ENCODE results near the gene NFATC3.
A peak's percentile ranks its signal among the peaks of the same experiment; 100 is the strongest.

Gene NFATC3

DNA sequence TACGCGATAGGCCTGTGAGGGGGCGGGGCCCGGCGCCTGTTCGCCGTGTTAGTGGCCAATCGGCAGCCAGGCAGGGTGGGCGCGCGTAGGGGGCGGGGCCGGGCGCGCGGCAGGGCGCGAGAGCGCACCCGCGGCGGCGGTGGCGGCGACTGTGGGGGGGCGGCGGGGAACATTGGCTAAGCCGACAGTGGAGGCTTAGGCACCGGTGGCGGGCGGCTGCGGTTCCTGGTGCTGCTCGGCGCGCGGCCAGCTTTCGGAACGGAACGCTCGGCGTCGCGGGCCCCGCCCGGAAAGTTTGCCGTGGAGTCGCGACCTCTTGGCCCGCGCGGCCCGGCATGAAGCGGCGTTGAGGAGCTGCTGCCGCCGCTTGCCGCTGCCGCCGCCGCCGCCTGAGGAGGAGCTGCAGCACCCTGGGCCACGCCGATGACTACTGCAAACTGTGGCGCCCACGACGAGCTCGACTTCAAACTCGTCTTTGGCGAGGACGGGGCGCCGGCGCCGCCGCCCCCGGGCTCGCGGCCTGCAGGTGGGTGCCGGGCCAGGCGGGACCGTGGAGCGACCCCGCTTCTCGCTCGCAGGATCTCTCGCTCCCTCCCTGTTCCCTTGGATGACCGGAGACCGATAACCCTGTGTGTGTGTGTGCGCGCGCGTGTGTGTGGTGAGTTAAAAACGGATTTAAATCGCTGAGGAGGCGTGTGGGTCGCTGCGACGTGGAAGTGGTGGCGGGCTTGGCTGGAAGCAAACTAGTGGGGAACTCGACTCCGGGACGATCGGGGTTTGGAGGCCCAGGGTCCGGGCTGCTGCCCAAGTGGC is at the start of gene NFATC3:
TSS of gene NFATC3 (plus strand) at position 112 of the 813 bp plus-strand sequence. CDS start at position 424, 312 bp downstream.
- Mint-ChIP-seq H3K27ac (peak within 1 kb of the TSS; percentile 67), H3K27me3 (no peaks in the 10 kb centered on the region)

GRCh38 chr16:68037841-68038597 is 47.2 kb upstream of the NFATC3 start:
- H3K27ac Mint-ChIP-seq: peak overlapping the region; percentile 94
- H3K4me3 Mint-ChIP-seq: peak overlapping the region; percentile 90
- ATAC-seq: peak; percentile 64

More for the DNA sequence above, at the start of gene NFATC3:
- no peaks in the 10 kb centered on the region for H3K9me3 Mint-ChIP-seq
- H3K4me3 Mint-ChIP-seq: peak within 1 kb of the TSS; percentile 85
- ATAC-seq: peak; percentile 90
- peaks cover 67% of the 10 kb centered on the region for H3K4me1 Mint-ChIP-seq
- H3K36me3 Mint-ChIP-seq: no peaks in the 10 kb centered on the region

DNA sequence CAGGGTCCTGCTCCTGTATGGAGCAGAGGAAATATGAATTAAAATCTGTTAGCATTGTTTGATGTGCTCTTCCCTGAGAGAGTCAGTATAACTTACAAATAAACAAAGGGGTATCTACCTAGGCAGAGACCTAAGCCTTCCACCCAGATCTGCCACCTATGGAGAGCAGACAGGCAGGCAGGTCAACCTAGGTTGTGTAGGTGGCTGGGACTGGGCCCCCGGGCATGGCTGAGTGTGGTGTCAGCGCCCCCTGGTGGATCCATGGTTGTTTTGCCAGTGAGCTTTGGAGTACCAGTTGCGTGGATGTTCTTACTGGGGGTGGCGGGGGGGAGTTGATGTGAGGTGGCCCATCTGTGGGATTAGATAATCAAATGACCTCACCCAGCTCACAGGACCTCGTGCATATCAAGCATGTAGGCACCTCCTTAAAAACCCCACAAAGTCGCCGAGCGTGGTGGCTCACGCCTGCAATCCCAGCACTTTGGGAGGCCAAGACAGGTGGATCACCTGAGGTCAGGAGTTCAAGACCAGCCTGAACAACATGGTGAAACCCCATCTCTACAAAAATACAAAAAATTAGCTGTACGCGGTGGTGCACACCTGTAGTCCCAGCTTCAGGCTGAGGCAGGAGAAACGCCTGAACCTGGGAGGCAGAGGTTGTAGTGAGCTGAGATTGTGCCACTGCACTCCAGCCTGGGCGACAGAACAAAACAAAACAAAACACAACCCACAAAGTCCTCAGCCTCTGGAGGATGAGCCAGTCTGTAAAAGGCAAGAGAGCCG is 44.5 kb upstream of the NFATC3 start:
- Mint-ChIP-seq H3K4me1 (peaks cover 65% of the 10 kb centered on the region), H3K9me3 (no peaks in the 10 kb centered on the region), H3K27ac (peak overlapping the region; percentile 94), H3K4me3 (peak overlapping the region; percentile 72), H3K27me3 (no peaks in the 10 kb centered on the region), H3K36me3 (no peaks in the 10 kb centered on the region)
- peak; percentile 92 for ATAC-seq

More at GRCh38 chr16:68037841-68038597, 47.2 kb upstream of the NFATC3 start:
- no peaks in the 10 kb centered on the region for H3K27me3 Mint-ChIP-seq
- H3K4me1 Mint-ChIP-seq: peaks cover 50% of the 10 kb centered on the region
- H3K9me3 Mint-ChIP-seq: no peaks in the 10 kb centered on the region
- H3K36me3 Mint-ChIP-seq: no peaks in the 10 kb centered on the region

- Mint-ChIP-seq H3K36me3 (no peaks in the 10 kb centered on the region), H3K27me3 (no peaks in the 10 kb centered on the region), H3K9me3 (no peaks in the 10 kb centered on the region), H3K4me3 (no peak overlapping the region), H3K4me1 (peaks cover 71% of the 10 kb centered on the region), H3K27ac (peak overlapping the region; percentile 44)
- ATAC-seq: no peak
Observed at GRCh38 chr16:68041783-68042182, 43.4 kb upstream of the NFATC3 start.

- H3K4me3 Mint-ChIP-seq: no peak overlapping the region
- H3K27ac Mint-ChIP-seq: peak overlapping the region; percentile 54
- H3K4me1 Mint-ChIP-seq: peaks cover 59% of the 10 kb centered on the region
- no peaks in the 10 kb centered on the region for H3K27me3 Mint-ChIP-seq
- ATAC-seq: no peak
- no peaks in the 10 kb centered on the region for H3K9me3 Mint-ChIP-seq
- peaks cover 27% of the 10 kb centered on the region for H3K36me3 Mint-ChIP-seq
Observed at GRCh38 chr16:68046106-68046505, 39.1 kb upstream of the NFATC3 start.

DNA sequence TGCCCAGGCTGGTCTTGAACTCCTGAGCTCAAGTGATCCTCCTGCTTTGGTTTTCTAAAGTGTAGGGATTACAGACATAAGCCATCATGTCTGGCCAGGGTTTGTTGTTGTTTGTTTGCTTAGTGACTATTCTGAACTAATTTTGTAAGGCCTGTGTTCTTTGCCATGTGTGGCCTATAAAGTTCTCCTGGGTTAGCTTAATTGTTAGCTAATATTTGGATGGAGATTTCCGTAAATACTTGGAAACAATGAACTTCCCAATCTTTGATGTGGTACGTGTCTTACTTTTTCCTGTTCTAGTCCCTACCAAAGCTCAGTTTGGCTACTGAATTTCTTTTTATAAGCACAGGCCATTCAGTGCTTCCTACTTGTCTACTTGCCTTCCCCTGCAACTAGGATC is 37.2 kb upstream of the NFATC3 start:
- Mint-ChIP-seq H3K9me3 (no peaks in the 10 kb centered on the region), H3K4me3 (no peak overlapping the region), H3K36me3 (peaks cover 39% of the 10 kb centered on the region), H3K27ac (peak overlapping the region; percentile 45), H3K27me3 (no peaks in the 10 kb centered on the region), H3K4me1 (peaks cover 50% of the 10 kb centered on the region)
- ATAC-seq: no peak

- H3K36me3 Mint-ChIP-seq: peaks cover 52% of the 10 kb centered on the region
- peak; percentile 64 for ATAC-seq
Observed at GRCh38 chr16:68049449-68049848, 35.7 kb upstream of the NFATC3 start.

DNA sequence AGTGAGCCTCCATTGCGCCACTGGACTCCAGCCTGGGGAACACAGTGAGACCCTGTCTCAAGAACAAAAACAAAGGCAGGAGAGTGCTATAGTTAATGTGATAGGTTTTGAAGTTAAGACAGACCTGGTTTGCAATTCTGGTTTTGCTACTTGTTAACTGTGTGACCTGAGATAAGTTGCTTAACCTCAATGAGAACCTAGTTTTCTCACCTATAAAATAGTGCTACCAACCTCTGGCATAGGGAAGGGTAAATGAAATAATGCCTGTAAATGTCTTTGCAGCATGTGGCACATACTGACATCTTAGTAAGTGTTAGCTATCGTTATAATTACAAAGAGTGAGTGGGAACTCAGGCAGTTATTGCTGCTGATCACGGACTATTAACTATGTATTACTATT is 29.8 kb upstream of the NFATC3 start:
- H3K4me1 Mint-ChIP-seq: peaks cover 22% of the 10 kb centered on the region
- H3K9me3 Mint-ChIP-seq: no peaks in the 10 kb centered on the region
- no peak overlapping the region for H3K27ac Mint-ChIP-seq
- H3K4me3 Mint-ChIP-seq: no peak overlapping the region
- no peak for ATAC-seq
- no peaks in the 10 kb centered on the region for H3K27me3 Mint-ChIP-seq
- H3K36me3 Mint-ChIP-seq: peaks cover 81% of the 10 kb centered on the region

More at GRCh38 chr16:68049449-68049848, 35.7 kb upstream of the NFATC3 start:
- Mint-ChIP-seq H3K9me3 (no peaks in the 10 kb centered on the region), H3K4me1 (peaks cover 41% of the 10 kb centered on the region), H3K4me3 (no peak overlapping the region), H3K27me3 (no peaks in the 10 kb centered on the region), H3K27ac (peak overlapping the region; percentile 45)

DNA sequence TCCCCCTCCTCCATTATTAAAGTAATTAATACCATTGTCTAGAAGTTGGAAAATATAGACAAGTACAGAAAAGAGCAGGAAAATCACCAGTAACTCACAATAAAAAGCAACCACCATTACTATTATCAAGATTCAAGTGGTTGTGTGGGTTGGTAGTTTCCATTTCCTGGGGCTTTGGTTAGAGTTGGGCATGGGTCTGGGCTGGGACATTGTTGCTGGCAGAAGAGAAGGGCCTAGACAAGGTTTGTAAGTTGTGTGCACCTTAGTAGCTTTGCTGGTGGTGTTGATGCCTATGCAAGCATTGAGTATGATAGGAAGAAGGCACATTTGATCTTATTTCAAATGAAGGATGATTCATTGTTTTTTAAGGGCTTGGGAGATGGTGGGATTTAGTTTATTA is 25.4 kb upstream of the NFATC3 start:
- no peaks in the 10 kb centered on the region for H3K27me3 Mint-ChIP-seq
- H3K36me3 Mint-ChIP-seq: peaks cover 68% of the 10 kb centered on the region
- no peak for ATAC-seq
- H3K27ac Mint-ChIP-seq: peak overlapping the region; percentile 22
- H3K4me3 Mint-ChIP-seq: no peak overlapping the region
- H3K9me3 Mint-ChIP-seq: no peaks in the 10 kb centered on the region
- H3K4me1 Mint-ChIP-seq: peaks cover 33% of the 10 kb centered on the region

DNA sequence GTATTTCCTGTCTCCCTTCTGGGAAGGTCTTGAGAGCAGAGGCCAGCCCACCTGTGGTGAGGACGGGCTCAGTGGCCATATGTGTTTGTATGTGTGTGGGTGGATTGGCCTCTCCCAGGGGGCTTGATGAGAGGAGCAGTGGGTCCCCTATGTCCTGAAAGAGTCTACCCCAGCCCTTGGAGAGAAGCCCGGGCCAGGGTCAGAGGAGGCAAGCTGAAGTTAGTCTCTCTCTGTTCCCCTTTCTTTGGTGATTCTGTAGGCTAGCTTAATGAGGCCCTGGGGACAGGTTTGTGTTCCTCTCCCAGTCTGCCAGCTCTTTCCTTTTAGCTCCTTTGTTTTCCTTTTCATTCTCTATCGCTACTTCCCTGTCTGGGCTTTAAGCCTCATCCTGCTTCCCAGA is 23.8 kb upstream of the NFATC3 start:
- H3K4me1 Mint-ChIP-seq: peaks cover 36% of the 10 kb centered on the region

DNA sequence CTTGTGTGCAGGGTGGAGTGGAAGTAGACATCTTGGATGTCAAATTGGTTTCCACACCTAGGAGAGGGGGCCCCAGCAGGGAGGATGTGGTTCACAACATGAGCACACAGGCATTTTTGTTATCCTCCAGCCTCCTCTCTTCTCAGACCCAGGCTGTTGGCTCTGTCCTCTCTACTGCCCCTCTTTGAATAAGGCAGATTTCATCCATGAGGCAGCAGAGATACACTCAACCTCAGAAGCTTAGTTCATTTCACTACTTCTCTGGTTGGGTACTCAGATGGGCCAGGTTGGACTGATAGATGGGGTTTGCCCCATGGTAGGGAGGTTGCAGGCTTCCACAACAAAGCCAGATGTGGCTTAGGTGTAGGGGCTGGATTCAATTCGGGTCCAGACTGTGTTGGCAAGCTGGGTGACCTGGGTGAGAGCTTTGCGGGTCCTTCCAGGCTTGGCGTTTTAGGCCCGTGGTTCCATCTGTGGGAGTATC is 22.2 kb upstream of the NFATC3 start:
- Mint-ChIP-seq H3K4me3 (no peak overlapping the region), H3K36me3 (peaks cover 65% of the 10 kb centered on the region), H3K27ac (no peak overlapping the region), H3K4me1 (peaks cover 37% of the 10 kb centered on the region), H3K9me3 (no peaks in the 10 kb centered on the region), H3K27me3 (no peaks in the 10 kb centered on the region)
- ATAC-seq: no peak

More for the DNA sequence above, 23.8 kb upstream of the NFATC3 start:
- peak overlapping the region; percentile 73 for H3K27ac Mint-ChIP-seq
- H3K9me3 Mint-ChIP-seq: no peaks in the 10 kb centered on the region
- no peaks in the 10 kb centered on the region for H3K27me3 Mint-ChIP-seq
- H3K36me3 Mint-ChIP-seq: peaks cover 67% of the 10 kb centered on the region
- ATAC-seq: peak; percentile 82
- H3K4me3 Mint-ChIP-seq: no peak overlapping the region

- Mint-ChIP-seq H3K27me3 (no peaks in the 10 kb centered on the region), H3K27ac (peak overlapping the region; percentile 43), H3K36me3 (peaks cover 64% of the 10 kb centered on the region), H3K4me1 (peaks cover 37% of the 10 kb centered on the region), H3K9me3 (no peaks in the 10 kb centered on the region), H3K4me3 (no peak overlapping the region)
- ATAC-seq: peak; percentile 76
Observed at GRCh38 chr16:68064791-68065365, 20.3 kb upstream of the NFATC3 start.

GRCh38 chr16:68065716-68066305 is 19.4 kb upstream of the NFATC3 start:
- ATAC-seq: no peak
- H3K36me3 Mint-ChIP-seq: peaks cover 66% of the 10 kb centered on the region
- peak overlapping the region; percentile 43 for H3K27ac Mint-ChIP-seq
- no peak overlapping the region for H3K4me3 Mint-ChIP-seq
- no peaks in the 10 kb centered on the region for H3K27me3 Mint-ChIP-seq
- H3K9me3 Mint-ChIP-seq: no peaks in the 10 kb centered on the region
- H3K4me1 Mint-ChIP-seq: peaks cover 42% of the 10 kb centered on the region

DNA sequence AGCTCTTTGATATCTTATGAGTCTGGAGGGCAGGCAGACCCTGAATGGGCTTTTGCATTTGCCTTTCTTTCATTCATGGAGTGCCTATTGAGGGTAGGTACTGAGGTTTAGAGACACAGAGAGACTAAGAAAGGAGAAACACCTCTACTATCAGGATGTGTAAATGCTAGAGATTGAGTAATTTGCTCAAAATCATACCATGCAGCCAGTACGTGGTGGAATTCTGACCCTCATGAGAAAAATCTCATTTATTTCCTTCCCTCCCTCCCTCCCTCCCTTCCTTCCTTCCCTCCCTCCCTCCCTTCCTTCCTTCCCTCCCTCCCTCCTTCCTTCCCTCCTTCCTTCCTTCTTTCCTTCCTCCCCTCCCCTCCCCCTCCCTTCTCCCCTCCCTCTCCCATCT is 18.4 kb upstream of the NFATC3 start:
- ATAC-seq: no peak
- Mint-ChIP-seq H3K4me3 (no peak overlapping the region), H3K27me3 (no peaks in the 10 kb centered on the region), H3K4me1 (peaks cover 38% of the 10 kb centered on the region), H3K9me3 (no peaks in the 10 kb centered on the region), H3K27ac (no peak overlapping the region), H3K36me3 (peaks cover 68% of the 10 kb centered on the region)
